LHCN-M2 (cell line): ENCODE measurements around the gene PI4K2B. TPM values are rescaled to one million over a fixed set of nuclear protein-coding genes. Genes with fewer than 3 reads are reported as not detected.
"Not testable (repeated sequence)": the region's sequence is repeated elsewhere in the genome, so short reads cannot be mapped to it uniquely, and the experiment has no call there.

Experiments used
- DNase-seq: peaks from one replicate; pipeline ENCODE4 v3.0.0-alpha.2; 2012; ENCODE audit warnings: low read depth
- total RNA-seq: library from RNA; depleted of rRNA; stranded (reverse); fragments of >200 nt; gene quantifications from 2 replicates; pipeline ENCODE4 v1.2.3, GENCODE V29; 2014

Gene PI4K2B
- total RNA-seq, 1 experiment from 2014 or later: 44.3 TPM

DNA sequence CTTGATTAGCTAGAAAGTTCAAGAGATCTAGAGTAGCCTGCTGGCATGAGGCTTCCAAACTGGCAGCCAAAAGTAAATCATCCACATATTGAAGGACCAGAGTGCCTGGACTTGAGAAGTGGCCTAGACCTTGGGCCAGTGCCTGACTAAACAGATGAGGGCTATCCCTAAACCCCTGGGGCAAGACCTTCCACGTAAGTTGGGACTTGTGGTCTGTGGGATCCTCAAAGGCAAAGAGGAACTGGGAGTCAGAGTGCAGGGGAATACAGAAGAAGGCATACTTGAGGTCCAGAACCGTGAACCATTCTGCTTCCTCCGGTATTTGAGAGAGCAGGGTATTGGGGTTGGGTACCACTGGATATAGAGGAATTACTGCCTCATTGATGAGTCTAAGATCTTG, 8.4 kb downstream of the PI4K2B start:
- DNase-seq: not testable (repeated sequence)

DNA sequence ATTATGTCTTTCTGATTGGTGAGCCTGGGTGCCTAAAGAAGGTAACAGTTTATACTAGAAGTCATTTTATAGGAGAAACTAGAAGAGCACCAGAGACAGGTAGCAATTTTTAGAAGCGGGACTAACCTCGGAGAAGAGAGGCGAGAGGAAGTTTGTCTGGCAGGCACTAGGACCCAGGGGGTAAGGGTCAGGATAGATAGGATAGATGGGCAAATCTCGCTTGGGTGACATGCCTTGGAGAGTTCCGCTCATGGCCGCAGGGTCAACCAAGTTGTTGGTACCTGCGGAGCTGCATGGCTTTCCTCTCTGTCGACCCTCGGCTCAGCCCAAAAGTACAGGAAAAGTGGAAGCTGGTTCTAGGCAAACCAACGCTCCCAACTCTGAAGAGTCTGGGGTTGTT, 11.3 kb downstream of the PI4K2B start:
- DNase-seq: no peak

DNA sequence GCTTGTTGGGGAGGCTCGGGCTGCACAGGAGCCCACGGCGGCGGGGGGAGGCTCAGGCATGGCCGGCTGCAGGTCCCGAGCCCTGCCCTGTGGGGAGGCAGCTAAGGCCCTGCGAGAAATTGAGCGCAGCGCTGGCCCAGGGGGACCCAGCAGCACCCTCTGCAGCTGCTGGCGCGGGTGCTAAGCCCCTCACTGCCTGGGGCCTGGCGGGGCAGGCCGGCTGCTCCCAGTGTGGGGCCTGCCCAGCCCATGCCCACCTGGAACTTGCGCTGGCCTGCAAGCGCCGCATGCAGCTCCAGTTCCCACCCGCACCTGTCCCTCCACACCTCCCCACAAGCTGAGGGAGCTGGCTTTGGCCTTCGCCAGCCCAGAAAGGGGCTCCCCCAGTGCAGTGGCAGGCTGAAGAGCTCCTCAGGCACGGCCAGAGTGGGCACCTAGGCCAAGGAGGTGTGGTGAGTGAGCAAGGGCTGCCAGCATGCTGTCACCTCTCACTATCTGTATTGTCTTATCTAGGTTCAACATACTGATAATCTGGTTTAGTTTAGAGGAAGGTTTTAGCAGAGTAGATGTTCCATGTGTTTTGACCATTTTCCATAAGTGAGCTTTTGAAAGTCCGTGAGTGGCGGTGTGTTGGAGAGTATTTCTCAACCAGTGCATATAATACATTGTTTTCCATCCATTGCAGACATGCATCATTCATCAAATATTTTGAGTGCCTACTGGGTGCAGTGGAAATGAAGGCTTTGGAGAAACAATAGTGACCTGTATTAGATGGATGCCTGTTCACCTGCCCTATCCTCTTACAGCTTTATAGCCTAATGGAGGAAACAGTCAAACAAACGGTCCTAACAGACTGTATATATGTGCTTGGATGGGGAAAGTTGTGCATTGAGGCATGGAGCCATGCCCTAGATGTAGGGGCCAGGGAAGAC, 13.1 kb downstream of the PI4K2B start:
- DNase-seq: no peak

DNA sequence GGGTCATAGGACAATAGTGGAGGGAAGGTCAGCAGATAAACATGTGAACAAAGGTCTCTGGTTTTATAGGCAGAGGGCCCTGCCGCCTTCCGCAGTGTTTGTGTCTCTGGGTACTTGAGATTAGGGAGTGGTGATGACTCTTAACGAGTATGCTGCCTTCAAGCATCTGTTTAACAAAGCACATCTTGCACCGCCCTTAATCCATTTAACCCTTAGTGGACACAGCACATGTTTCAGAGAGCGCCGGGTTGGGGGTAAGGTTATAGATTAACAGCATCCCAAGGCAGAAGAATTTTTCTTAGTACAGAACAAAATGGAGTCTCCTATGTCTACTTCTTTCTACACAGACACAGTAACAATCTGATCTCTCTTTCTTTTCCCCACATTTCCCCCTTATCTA, 15.0 kb downstream of the PI4K2B start:
- DNase-seq: not testable (repeated sequence)

DNA sequence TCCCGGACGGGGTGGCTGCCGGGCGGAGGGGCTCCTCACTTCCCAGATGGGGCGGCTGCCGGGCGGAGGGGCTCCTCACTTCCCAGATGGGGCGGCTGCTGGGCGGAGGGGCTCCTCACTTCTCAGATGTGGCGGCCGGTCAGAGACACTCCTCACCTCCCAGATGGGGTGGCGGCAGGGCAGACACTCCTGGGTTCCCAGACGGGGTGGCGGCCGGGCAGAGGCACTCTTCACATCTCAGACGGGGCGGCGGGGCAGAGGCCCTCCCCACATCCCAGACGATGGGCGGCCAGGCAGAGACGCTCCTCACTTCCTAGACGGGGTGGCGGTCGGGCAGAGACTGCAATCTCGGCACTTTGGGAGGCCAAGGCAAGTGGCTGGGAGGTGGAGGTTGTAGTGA, 15.7 kb downstream of the PI4K2B start:
- not testable (repeated sequence) for DNase-seq

DNA sequence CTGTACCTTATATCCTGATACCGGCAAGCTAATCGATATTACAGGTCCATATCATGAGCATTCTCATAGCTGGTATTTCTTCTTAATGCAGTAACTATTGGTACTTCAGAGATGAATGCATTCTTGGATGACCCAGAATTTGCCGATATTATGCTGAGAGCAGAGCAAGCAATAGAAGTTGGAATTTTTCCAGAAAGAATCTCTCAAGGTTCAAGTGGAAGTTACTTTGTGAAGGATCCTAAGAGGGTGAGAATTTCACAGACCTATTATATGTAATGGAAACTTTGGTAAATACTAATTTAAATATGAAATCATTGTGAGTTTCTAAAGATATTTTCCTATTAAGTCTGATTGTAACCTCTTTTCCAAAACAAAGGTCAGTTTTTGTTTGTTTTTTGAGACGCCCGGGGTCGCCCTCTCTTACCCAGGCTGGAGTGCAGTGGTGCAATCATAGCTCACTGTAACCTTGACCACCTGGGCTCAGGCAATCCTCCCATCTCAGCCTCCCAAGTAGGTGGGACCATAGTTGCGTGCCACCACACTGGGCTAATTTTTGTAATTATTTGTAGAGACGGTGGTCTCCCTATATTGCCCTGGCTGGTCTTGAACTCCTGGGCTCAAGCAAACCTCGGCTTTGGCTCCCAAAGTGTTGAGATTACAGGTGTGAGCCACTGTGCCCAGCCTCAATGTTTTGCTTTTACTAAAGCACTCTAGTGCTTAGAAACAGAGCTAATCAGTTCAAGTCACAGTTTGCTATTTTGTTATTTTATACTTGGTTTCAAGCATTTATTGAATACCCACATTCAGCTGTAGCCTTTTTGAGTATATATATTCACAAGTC, 18.6 kb downstream of the PI4K2B start:
- no peak for DNase-seq

DNA sequence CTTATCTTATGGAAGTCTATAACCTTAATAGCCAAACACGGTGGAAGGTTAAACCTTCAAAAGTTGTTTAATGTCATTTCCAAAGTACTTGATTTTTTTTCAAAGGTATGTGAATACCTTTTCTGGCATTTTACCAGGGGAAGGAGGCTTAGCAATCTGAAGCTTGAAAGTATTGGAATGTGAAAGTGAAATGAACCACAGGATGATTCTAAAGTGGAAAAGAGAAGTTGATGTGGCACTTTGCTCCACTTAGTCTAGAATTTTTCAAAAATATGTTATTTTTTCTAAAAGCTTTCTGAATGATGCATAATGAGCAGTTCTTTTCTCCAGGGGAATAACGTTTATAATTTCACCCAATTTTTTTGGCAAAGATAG, 19.2 kb downstream of the PI4K2B start:
- DNase-seq: no peak

DNA sequence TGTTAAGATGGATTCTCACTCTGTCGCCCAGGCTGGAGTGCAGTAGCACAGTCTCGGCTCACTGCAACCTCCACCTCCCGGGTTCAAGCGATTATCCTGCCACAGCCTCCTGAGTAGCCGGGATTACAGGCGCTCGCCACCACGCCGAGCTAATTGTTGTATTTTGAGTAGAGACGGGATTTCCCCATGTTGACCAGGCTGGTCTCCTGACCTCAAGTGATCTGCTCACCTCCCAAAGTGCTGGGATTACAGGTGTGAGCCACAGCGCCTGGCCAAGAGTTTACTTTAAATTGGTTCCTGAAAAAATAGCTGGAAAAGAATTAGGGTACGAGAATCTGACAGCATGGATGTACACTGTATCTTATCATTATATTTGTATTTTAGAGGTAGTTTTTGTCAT, 20.0 kb downstream of the PI4K2B start:
- not testable (repeated sequence) for DNase-seq

DNA sequence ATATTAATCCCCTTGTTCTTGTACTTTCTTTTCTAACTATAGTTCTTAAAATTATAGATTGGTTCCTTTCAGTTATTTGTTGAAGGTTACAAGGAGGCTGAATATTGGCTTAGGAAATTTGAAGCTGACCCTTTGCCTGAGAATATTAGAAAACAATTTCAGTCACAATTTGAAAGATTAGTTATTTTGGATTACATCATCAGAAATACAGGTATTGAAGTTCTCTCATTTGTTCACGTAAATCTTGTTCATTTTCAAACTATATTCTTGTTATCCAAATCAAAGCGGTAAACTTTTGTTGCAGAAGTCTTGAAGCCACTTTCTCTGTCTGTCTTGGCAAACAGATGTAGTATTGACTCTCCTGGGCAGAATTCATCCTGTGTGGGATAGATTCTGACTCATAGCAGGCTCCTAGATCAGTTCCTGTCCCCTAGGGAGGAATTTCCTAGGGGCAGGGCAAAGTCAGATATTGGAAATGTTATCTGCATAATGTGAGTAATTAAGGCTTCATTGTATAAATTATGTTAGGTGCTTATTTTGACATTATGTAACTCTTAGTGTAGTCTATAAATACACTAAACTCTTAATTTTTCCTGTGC, 25.2 kb downstream of the PI4K2B start:
- DNase-seq: peak; percentile 47

DNA sequence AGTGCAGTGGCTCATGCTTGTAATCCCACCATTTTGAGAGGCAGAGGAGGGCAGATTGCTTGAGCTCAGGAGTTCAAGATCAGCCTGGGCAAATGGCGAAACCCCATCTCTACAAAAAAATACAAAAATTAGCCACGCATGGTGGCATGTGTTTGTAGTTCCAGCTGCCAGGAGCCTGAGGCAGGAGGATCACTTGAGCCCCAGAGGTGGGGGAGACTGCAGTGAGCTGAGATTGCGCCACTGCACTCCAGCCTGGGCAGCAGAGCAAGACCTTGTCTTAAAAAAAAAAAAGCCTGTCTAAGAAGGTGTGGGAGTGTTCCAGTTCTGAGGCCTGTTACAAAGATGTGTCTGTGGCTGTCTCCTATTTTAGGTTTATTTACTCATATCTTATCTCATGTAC, 38.0 kb downstream of the PI4K2B start:
- no peak for DNase-seq

DNA sequence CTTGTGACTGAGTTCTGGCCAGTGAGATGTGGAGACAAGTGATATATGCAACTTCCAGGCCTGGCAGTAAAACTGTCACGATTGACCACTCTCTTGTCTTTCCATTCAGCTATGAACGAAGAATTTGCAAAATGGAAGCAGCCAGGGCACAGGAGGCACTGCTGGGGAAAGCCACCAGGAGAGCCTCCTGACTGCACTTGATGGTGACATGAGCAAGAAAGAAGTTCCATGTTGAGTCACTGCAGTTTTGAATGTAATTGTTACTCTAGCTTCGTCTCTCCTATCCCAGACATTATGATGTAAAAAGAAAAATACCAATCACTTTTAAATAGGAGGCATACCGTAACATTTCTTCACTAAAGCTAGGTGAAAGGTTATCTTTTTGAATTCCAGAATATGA, 46.4 kb downstream of the PI4K2B start:
- no peak for DNase-seq

DNA sequence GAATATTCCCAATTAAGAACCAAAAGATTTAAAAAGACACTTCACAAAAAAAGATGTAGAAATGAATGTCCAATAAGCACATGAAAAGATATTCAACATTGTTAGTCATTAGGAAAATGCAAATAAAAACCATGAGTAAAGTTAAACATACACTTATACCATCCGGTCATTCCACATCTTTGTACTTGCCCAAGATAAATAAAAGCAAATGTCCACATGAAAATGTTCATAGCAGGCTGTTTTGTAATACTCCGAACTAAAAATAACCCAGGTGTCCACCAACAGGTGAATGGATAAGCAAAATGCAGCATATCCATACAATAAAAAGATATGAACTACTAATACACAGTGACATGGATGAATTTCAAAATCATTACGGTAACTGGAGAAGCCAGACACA, 50.1 kb downstream of the PI4K2B start:
- DNase-seq: no peak

DNA sequence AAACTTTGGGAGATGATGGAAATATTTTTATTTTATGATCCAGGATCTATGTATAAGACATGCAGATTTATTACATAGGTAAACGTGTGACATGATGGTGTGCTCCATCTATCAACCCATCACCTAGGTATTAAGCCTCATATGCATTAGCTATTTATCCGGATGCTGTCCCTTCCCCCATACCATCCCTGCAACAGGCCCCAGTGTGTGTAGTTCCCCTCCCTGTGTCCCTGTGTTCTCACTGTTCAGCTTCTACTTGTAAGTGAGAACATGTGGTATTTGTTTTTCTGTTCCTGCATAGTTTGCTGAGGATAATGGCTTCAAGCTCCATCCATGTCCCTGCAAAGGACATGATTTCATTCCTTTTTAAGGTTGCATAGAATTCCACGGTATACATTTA, 50.6 kb downstream of the PI4K2B start:
- DNase-seq: no peak

DNA sequence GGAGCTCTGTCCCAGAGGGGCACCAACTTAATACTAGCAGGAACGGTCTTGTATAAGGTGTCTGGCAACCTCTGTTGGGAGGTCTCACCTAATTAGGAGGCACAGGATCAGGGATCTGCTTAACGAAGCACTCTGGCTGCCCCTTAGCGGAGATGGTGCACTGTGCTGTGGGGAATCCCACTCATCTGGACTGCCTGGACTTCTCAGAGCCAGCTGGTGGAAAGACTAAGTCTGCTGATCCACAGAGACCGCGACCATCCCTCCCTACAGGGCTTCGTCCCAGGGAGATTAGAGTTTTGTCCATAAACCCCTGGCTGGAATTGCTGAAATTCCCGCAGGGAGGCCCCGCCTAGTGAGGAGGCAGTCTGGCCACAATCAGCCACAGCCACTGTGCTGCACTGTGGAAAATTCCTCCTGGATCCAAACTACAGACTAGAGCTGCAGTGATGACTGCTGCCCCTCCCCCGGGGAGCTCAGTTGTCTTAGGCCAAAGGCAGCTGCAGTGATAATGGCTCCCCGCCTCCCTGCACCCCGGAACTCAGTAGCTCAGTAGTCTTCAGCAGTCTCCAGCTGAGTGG, 56.7 kb downstream of the PI4K2B start:
- peak; percentile 31 for DNase-seq

DNA sequence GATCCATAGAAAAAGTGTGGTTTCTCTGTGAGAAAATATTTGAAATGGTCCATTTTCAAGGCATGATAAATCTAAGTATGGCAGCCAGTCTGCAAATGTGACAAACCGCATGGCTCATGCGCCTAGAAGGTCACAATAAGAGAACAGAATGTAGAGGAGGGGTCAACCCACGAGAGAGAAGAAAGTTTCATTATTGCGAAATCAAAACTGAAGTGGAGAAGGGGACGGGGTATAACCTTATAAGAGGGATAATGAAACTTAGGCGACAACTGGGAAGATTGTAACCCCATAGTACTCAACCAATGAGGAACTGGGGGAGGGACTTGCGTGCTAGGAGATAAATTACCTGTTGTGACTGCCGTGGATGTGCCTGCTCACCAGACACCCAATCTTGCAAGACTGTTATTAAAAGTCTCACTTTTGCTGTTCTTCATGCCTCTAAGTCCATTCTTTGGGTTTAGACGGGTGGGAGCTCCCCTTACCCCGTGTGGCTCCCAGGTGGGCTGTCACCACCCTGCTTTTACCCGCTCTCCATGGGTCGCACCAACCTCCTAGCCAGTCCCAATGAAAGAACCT, 57.4 kb downstream of the PI4K2B start:
- no peak for DNase-seq

DNA sequence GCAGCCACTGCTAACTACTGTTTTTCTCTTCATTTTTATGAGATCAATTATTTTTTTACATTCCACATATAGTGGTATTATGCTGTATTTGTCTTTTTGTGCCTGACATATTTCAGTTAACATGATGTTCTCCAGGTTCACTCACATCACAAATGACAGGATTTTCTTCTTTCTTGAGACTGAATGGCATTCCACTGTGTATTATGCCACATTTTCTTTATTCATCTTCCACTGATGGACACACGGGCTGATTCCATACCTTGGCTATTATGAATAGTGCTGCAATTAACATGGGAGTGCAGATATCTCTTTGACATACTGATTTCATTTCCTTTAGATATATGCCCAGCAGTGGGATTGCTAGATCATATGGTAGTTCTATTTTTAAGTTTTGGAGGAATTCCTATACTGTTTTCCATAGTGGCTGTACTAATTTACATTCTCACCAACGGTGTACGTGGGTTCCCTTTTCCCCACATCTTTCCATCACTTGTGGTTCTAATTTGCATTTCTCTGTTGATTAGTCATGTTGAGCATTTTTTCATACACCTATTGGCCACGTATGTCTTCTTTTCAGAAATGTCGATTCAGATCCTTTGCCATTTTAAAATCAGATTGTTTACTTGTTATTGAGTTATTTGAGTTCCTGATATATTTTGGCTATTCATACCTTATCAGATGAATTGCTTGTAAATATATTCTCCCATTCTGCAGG, 63.9 kb downstream of the PI4K2B start:
- no peak for DNase-seq

DNA sequence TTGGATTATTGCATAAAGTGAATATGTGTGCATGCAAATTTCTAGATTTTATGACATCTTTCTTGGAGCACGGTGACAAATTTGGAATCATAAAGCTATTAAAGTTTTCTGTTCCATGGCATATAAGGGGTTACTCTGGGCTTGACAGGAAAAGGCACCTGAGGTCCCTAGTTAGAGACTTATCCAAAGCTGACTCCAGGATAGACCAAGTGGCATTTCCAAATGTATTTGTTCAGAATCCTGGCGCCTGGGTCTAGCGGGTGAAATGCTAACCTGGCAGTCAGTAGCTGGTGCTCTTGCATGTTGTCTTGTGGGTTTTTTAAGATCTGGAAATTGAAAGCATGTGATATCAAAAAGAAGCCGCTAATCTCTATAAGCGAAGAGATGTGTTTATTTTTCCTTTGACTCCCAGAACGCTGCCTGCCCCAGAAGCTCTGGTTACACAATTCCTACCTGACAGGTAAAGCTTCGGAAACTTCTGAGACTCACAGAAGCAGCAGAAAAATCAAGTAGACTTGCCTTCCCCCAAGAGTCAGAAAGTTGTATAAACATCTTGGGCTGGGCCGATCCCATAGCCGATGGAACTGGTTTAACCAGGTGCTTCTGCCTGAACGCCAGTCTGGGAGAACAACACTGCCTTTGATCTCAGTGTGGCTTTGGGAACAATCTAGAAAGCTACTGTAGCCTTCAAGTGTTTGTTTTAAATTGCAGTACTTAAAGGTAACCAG, 65.8 kb downstream of the PI4K2B start:
- DNase-seq: no peak

DNA sequence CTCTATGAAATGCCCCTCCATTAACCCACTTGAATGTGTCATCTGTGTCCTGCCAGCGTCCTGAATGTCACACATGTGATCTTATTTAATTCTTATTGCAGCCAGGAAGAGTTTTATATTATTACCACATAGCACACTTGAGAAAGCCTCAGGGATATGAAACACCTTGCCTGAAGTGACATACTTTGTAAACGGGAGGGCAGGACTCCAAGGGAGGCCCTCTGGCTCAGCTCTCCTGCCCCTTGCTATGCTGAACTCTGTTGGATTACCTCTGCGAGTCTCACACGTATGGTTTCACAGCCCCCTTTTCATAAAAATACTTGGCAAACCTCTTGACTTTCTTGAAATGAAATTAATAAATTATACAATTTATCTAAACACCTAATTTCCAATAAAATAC, 67.6 kb downstream of the PI4K2B start:
- no peak for DNase-seq

DNA sequence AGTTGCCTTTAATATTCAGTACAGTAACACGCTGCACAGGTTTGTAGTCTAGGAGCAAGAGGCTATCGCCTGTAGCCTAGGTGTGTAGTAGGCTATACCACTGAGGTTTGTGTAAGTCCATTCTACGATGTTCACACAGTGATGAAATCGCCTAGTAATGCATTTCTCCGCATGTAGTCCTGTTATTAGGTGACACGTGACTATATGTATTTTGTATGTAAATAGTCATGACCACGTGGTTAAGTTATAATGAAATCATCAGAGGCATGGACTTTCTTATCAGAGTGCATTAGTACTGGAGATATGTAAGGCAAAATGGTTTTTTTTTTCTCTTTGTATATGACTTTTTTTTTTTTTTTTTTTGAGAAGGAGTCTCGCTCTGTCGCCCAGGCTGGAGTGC, 68.8 kb downstream of the PI4K2B start:
- no peak for DNase-seq

DNA sequence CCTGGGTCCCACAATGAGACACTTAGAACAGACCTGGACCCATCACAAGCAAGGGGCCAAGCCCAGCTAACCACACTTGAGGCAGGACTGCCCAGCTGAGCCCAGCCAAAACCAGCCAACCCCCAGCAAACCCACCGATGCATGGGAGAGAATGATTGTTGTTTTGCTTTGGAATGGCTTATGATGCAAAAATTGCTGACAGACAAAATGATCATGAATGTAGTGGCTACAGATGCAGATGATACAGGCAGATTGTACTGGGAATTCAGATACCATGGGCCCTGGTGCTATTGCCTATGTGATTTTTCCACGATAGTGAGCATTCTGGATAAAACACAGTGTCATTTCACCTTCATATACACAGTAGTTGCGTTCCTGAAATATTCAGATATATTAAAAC, 69.7 kb downstream of the PI4K2B start:
- DNase-seq: no peak
